ENCODE data around the gene TFB1M. TPM values are rescaled to one million over a fixed set of nuclear protein-coding genes. Genes with fewer than 3 reads are reported as not detected.
"Not testable (repeated sequence)": the region's sequence is repeated elsewhere in the genome, so short reads cannot be mapped to it uniquely, and the experiment has no call there.

Gene TFB1M
- total RNA-seq, 2 experiments from 2014 or later: 33.6 to 35.5 TPM

DNA sequence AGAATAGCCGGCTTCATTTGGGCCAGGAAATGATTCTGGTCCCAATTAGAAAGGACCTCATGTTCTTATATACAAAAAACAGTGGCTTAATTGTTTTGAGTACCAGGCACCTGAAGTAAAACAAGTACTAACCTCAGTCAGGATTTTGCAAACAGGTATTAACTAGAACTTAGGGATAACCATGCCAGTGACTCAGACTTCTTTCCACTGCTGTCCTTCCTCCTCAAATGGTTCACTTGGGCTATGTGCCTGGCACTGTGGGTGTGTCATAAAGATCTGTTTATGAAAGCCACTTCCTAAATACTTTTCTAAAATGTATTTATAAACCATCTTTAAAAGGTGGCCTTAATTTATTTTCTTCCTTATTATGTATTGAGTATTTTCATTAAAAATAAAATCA is 39.8 kb downstream of the TFB1M start:
- Mint-ChIP-seq H3K4me3 (no peak overlapping the region), H3K27ac (no peak overlapping the region), H3K9me3 (ENCODE audit: low read depth) (no peaks in the 10 kb centered on the region), H3K36me3 (peaks cover 13% of the 10 kb centered on the region), H3K4me1 (peaks cover 6% of the 10 kb centered on the region), H3K27me3 (no peaks in the 10 kb centered on the region)
- CTCF ChIA-PET: interaction anchor here (0.7 to 1.6 kb wide), 2 partner anchors 10 to 15 kb away, joined by 3 read pairs; no protein-coding TSS in a partner anchor
- ATAC-seq: no peak
- DNase-seq: no peak

DNA sequence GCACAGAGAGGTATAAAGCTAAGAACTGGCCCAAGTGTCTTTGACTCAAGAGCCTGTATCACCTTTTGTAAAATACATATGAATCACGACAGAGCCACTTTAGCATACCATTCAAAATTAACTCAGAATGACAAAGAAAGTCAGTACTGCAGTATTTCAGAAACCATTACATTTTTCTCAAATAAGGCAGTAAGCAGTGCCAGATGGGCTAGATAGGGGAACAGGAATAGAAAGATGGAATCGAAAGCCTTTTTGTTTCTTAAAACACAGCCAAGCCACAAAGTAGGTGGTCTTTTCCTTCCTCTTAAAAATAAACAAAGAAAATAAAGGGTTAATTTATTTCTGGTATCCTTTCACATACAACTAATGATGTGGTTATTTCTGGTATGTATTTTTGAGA is 40.2 kb downstream of the TFB1M start:
- ATAC-seq: no peak
- CTCF ChIA-PET: interaction anchor here (1.6 kb wide), 1 partner anchor 14 kb away, joined by 3 read pairs; no protein-coding TSS in a partner anchor
- H3K4me3 Mint-ChIP-seq: no peak overlapping the region

DNA sequence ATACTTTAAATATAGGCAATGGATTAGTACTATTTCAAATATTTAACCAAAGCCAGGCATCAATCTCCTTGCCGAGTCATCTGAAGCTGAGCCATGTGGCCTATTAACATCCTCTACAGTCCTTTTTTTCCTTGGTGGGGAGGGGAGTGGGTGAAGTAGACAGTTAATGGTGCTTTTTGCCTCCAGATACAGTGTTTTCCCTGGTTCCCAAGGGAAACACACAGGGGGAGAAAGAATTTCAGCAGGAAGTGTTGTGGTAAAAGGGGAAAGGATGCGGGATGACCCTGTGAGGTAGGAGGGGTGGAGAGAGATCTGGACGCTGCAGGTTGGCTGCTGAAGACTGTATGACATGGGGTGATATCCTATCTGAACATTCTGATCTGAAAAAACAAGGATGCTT is 40.9 kb downstream of the TFB1M start:
- Mint-ChIP-seq H3K36me3 (peaks cover 10% of the 10 kb centered on the region), H3K27ac (peak overlapping the region; percentile 42), H3K27me3 (no peaks in the 10 kb centered on the region), H3K4me3 (no peak overlapping the region), H3K9me3 (ENCODE audit: low read depth) (no peaks in the 10 kb centered on the region), H3K4me1 (peaks cover 6% of the 10 kb centered on the region)
- DNase-seq: no peak
- CTCF ChIA-PET: interaction anchor here (1.6 kb wide), 1 partner anchor 14 kb away, joined by 3 read pairs; no protein-coding TSS in a partner anchor
- ATAC-seq: no peak

More for the DNA sequence above, 40.2 kb downstream of the TFB1M start:
- H3K36me3 Mint-ChIP-seq: peaks cover 10% of the 10 kb centered on the region
- no peak for DNase-seq
- H3K9me3 Mint-ChIP-seq (ENCODE audit: low read depth): no peaks in the 10 kb centered on the region
- H3K27ac Mint-ChIP-seq: no peak overlapping the region
- H3K27me3 Mint-ChIP-seq: no peaks in the 10 kb centered on the region
- peaks cover 6% of the 10 kb centered on the region for H3K4me1 Mint-ChIP-seq

DNA sequence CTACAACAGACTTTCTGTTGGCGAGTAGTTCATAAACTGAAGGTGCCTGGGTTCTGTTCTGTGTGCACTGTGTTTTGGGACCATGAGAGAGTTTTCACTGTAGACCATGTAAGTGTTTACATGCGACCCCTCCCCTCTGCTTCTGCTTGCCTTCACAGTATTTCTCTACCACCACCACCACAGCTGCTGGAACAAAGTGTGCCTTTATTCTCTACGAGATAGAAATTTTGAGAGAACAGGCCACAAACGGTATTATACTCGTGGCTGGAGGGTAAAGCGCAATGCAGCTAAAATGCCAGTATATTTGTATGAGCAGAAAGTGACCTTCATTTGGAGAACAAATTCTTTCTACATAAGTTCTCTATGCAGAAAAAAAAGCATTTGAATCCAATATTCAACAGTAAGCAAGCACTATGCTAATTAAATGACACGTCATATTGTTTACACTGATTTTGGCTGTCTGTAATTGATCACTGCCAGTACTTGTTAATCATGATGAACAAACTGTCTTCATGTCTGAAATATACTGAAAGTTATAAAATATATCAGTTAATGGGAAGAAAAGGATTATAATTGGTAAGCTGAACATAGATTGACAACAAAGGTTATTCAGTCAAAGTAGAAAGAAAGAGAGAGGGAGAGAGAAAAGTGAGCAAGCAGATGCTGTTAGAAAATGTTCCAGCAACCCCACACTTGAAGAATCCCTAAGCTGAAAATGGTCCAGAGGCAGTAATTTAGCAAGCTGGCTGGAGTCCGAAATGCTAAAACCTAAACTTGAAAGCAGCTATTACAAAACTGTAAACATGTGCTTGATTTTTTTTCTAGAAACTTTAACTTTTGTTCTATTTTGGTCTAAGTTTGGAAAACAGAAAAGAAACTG is 41.7 kb downstream of the TFB1M start:
- ATAC-seq (no peak), DNase-seq (no peak)
- H3K9me3 Mint-ChIP-seq (ENCODE audit: low read depth): no peaks in the 10 kb centered on the region
- no peak overlapping the region for H3K4me3 Mint-ChIP-seq
- CTCF ChIA-PET: interaction anchor here (1.4 to 1.6 kb wide), 2 partner anchors 9 to 13 kb away, joined by 3 to 5 read pairs; no protein-coding TSS in a partner anchor
- no peak overlapping the region for H3K27ac Mint-ChIP-seq
- no peaks in the 10 kb centered on the region for H3K27me3 Mint-ChIP-seq
- peaks cover 15% of the 10 kb centered on the region for H3K36me3 Mint-ChIP-seq
- H3K4me1 Mint-ChIP-seq: peaks cover 10% of the 10 kb centered on the region

DNA sequence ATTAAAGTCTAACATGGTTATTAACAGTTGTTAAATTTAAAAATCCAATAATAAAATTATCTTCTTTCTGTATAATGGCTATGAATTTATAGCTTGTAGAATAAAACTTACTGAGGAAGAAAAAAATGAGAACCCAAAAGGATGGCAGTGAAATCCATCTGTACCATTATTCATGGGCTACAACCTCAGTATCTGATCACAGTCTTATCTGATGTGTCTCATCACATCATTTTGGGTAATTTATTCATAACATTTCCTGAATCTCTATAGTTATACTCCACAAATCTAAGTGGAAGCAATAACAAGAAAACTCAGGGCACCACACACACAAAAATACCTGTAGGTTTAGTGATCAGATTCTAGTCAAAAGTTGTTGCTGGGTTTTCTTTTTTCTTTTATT is 43.1 kb downstream of the TFB1M start:
- no peaks in the 10 kb centered on the region for H3K9me3 Mint-ChIP-seq (ENCODE audit: low read depth)
- CTCF ChIA-PET: interaction anchor here (1.0 kb wide), 2 partner anchors 9 to 12 kb away, joined by 3 to 4 read pairs; no protein-coding TSS in a partner anchor
- no peak for ATAC-seq
- DNase-seq: no peak
- no peak overlapping the region for H3K27ac Mint-ChIP-seq
- no peaks in the 10 kb centered on the region for H3K27me3 Mint-ChIP-seq
- H3K36me3 Mint-ChIP-seq: peaks cover 23% of the 10 kb centered on the region
- no peak overlapping the region for H3K4me3 Mint-ChIP-seq
- peaks cover 10% of the 10 kb centered on the region for H3K4me1 Mint-ChIP-seq

DNA sequence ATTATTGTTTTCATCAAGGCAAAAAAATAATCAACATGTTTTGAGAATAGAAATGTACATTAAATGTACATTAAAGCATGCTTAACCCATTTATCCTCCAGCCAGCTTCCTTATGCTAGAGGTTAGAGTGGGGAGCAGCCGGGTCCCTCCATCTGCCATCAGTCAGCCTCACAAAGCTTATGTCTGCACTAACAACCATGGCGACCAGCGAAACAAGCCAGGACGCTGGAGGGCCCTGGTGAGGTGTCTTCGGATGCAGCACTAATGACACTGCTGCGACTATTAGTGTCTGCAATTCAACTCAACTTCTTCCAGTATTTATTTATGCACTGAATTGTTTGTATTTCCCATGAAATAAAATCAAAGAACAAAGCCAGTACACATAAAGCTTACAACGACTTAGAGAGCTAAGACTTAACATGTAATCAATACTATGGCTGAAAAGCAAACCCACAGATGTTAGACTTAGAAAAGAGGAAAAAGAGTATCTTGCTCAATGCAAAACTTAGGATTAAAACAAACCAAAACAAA is 43.7 kb downstream of the TFB1M start:
- H3K4me3 Mint-ChIP-seq: no peak overlapping the region
- no peak for ATAC-seq

DNA sequence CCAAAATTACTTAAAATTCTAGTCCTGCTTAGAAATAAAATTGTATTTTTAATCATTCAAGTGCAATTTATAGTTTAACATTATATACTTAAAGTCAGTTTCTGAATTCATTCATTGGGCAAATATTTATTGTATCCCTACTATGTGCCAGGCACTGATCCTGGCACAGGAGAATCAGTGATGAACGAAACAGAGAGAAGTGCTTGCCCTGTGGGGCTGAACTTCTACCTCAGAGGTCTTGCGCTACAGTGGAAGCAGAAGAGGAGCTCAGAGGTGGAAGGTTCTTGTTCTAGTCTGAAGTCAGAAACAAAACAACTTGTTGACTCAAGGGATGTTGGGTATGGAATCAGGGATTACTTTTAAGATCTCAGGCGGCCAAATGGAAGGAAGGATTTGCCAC is 44.5 kb downstream of the TFB1M start:
- DNase-seq (no peak), ATAC-seq (no peak)
- peaks cover 10% of the 10 kb centered on the region for H3K4me1 Mint-ChIP-seq
- H3K9me3 Mint-ChIP-seq (ENCODE audit: low read depth): no peaks in the 10 kb centered on the region
- no peak overlapping the region for H3K27ac Mint-ChIP-seq
- H3K36me3 Mint-ChIP-seq: peaks cover 26% of the 10 kb centered on the region
- CTCF ChIA-PET: interaction anchor here (1.0 to 1.4 kb wide), 2 partner anchors 92 to 220 kb away, joined by 3 to 6 read pairs; no protein-coding TSS in a partner anchor
- no peaks in the 10 kb centered on the region for H3K27me3 Mint-ChIP-seq
- H3K4me3 Mint-ChIP-seq: no peak overlapping the region

More for the DNA sequence above, 43.7 kb downstream of the TFB1M start:
- Mint-ChIP-seq H3K36me3 (peaks cover 28% of the 10 kb centered on the region), H3K27ac (no peak overlapping the region), H3K9me3 (ENCODE audit: low read depth) (no peaks in the 10 kb centered on the region), H3K27me3 (no peaks in the 10 kb centered on the region), H3K4me1 (peaks cover 10% of the 10 kb centered on the region)
- CTCF ChIA-PET: interaction anchor here (1.0 kb wide), 3 partner anchors 9 to 93 kb away, joined by 3 to 6 read pairs (median 4); no protein-coding TSS in a partner anchor
- no peak for DNase-seq

DNA sequence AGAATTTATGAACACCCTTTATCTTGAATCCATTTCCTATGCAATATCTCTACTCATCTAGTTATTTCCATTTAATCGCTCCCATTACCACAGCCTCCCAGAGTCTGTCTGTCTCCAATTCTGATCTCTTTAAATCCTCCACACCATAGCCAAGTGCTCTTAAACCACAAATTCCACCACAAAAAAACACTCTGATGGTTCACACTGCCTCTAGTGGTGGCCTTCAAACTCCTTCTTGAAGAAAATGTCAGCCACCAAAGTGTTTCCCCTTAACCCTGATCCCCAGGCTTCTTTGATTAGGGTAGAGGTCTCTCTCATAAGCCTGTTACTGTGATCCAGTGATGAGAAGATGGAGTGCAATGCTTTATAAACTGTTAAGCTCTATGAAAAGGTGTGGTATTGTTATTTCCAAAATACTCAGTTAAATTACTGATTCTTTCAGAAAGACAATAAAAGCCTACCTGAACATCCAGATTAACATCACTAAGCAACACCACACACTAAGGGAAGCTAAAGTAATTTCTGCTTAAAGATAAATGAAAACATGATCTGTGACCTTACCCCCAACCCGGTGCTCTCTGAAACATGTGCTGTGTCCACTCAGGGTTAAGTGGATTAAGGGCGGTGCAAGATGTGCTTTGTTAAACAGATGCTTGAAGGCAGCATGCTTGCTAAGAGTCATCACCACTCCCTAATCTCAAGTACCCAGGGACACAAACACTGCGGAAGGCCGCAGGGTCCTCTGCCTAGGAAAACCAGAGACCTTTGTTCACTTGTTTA is 46.0 kb downstream of the TFB1M start:
- ATAC-seq: peak; percentile 36
- DNase-seq: not testable (repeated sequence)

DNA sequence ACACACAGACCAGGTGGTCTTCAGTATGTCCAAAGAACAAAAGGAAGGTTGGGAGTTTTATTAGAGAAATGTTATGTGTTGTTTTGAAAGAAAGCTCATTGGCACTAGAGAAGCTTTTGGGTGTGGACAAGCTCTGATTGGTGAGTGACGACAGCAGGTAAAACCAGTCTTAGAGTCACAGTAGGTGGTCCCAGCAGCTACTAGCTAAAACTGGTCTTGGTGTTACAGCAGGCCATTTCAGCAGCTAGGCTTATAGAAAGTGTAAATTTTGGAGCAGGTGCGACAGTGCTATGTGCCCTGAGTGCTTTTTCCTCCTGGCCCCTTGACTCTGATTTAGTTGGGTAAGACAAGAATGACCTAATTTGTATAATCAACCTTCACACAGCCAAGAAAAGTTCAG is 46.9 kb downstream of the TFB1M start:
- H3K4me3 Mint-ChIP-seq: no peak overlapping the region
- peaks cover 30% of the 10 kb centered on the region for H3K36me3 Mint-ChIP-seq
- ATAC-seq: no peak
- no peaks in the 10 kb centered on the region for H3K27me3 Mint-ChIP-seq
- DNase-seq: no peak
- CTCF ChIA-PET: interaction anchor here (1.1 to 1.7 kb wide), 3 partner anchors 13 to 400 kb away, joined by 3 to 5 read pairs (median 4); no protein-coding TSS in a partner anchor
- no peak overlapping the region for H3K27ac Mint-ChIP-seq
- peaks cover 5% of the 10 kb centered on the region for H3K4me1 Mint-ChIP-seq
- H3K9me3 Mint-ChIP-seq (ENCODE audit: low read depth): no peaks in the 10 kb centered on the region

More for the DNA sequence above, 46.0 kb downstream of the TFB1M start:
- not testable (repeated sequence) for H3K4me3 Mint-ChIP-seq; H3K9me3 Mint-ChIP-seq (ENCODE audit: low read depth); H3K4me1 Mint-ChIP-seq; H3K27me3 Mint-ChIP-seq; H3K27ac Mint-ChIP-seq
- CTCF ChIA-PET: interaction anchor here (0.7 to 1.6 kb wide), 9 partner anchors 9 to 343 kb away, joined by 3 to 5 read pairs (median 3); no protein-coding TSS in a partner anchor
- peaks cover 30% of the 10 kb centered on the region for H3K36me3 Mint-ChIP-seq

DNA sequence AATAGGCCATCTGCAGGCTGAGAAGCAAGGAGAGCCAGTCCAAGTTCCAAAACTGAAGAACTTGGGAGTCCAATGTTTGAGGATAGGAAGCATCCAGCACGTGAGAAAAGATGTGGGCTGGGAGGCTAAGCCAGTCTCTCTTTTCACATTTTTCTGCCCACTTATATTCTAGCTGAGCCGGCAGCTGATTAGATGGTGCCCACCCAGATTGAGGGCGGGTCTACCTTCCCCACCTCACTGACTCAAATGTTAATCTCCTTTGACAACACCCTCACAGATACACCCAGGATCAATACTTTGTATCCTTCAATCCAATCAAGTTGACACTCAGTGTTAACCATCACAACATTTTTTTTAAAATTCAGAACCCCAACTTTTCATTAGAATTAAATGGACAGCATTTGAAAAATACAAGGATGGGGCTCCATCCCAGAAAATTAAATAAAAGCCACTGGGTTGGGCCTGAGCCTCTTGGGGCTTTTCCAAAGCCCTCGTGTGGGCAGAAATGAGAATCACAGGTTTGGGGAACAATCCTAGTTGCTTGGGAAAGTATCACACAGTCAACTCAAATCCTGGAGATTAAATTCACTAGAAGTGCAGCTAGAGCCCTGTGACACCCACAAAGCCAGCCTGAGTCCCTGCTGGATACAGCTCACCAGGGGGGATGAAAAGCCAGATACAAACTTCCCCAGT is 48.3 kb downstream of the TFB1M start:
- Mint-ChIP-seq H3K4me3 (no peak overlapping the region), H3K4me1 (peaks cover 7% of the 10 kb centered on the region), H3K36me3 (peaks cover 30% of the 10 kb centered on the region), H3K9me3 (ENCODE audit: low read depth) (no peaks in the 10 kb centered on the region), H3K27me3 (no peaks in the 10 kb centered on the region), H3K27ac (no peak overlapping the region)
- ATAC-seq (no peak), DNase-seq (no peak)
- CTCF ChIA-PET: interaction anchor here (1.7 kb wide), 1 partner anchor 16 kb away, joined by 5 read pairs; no protein-coding TSS in a partner anchor

DNA sequence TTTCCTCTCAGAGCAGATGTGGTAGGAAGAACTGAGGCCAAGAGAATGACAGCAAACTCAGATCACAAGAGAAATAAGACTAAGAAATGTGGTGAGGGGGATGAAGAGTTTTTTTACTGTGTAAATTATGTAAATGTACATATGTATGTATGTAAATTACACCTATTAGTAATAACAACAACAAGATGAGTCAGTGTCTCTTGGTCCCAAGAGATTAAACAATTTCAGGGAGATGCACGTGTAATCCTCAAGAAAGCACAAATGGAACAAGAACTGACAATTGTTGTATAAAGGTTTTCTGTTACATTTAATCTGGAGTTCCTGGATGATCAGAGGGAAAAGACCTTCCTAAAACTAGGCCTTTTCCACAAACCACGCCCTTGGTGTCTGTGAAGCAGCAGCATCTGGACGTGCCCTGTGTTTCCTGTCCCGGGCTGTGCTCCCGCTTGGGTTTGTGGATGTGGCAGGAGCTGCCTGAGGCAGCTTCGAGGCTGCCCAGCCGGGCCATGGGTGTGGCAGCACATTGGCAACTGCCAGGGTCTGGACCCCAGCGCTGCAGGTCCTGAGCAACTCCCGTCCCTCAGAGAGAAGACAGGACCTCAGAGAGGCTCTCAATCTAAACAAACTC is 49.5 kb downstream of the TFB1M start:
- CTCF ChIA-PET: no interaction called here
- Mint-ChIP-seq H3K4me3 (no peak overlapping the region), H3K36me3 (peaks cover 26% of the 10 kb centered on the region), H3K27me3 (no peaks in the 10 kb centered on the region), H3K9me3 (ENCODE audit: low read depth) (no peaks in the 10 kb centered on the region), H3K4me1 (peaks cover 8% of the 10 kb centered on the region), H3K27ac (no peak overlapping the region)
- no peak for ATAC-seq
- no peak for DNase-seq

DNA sequence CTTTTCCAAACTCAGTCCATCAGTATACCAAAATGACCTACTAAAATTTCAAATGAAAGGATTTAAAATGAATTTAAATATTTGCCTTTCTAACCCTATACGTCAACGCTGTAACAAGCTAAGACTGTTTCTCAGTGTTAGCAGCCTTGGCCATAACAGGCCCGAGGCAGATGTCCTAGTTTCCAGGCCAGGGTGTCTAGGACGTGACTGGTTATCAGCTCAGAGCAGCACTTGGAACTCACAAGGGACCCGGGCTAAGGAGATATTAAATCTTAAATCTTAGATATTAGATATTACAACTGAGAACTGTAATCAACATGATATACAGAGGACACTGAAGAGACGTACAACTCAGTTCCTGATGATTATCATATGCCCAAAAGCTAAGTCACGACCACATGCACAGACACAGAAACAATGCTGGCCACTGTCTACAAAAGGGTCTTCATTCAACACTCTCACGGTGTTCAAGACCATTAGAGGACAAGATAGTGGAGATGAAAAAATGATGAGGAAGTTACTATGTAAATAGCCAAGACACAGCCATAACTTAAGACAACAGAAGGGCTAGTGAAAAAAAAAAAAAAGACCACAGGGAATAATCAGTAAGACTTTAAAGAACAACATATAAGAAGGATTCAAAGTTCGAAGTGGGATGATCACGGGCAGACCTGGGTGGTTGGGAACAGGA is 50.8 kb downstream of the TFB1M start, which contains the start of gene CLDN20:
Gene CLDN20 (plus strand): TSS at position 641 of the 691 bp plus-strand sequence. CDS start 11,707 bp downstream, outside the sequence.
- H3K9me3 Mint-ChIP-seq (ENCODE audit: low read depth): no peaks in the 10 kb centered on the region
- CTCF ChIA-PET: interaction anchor here (0.8 kb wide), 1 partner anchor 15 kb away, joined by 3 read pairs; no protein-coding TSS in a partner anchor
- H3K4me3 Mint-ChIP-seq: no peak within 1 kb of the TSS
- H3K4me1 Mint-ChIP-seq: peaks cover 8% of the 10 kb centered on the region
- ATAC-seq (no peak), DNase-seq (no peak)
- H3K27ac Mint-ChIP-seq: no peak within 1 kb of the TSS
- no peaks in the 10 kb centered on the region for H3K27me3 Mint-ChIP-seq
- H3K36me3 Mint-ChIP-seq: peaks cover 26% of the 10 kb centered on the region
